Colonic mucosa (tissue), 4 donors: Measurements from ENCODE around the gene TPP1. TPM values are rescaled to one million over a fixed set of nuclear protein-coding genes. Genes with fewer than 3 reads are reported as not detected.
A peak's percentile ranks its signal among the peaks of the same experiment; 100 is the strongest.

Source experiments
- DNase-seq: peaks from one replicate; pipeline ENCODE4 v3.0.0-alpha.2; 2020
- H3K27ac ChIP-seq: fragments of 200-600 bp; one replicate; pipeline ENCODE4 v1.8.0; 2021
- H3K27me3 ChIP-seq: fragments of 200-600 bp; one replicate; pipeline ENCODE4 v1.8.0; 2021
- H3K36me3 ChIP-seq: fragments of 200-600 bp; one replicate; pipeline ENCODE4 v1.8.0; 2021
- H3K4me1 ChIP-seq: fragments of 200-600 bp; one replicate; pipeline ENCODE4 v1.8.0; 2021; ENCODE audit warnings: mild to moderate bottlenecking
- H3K4me3 ChIP-seq: fragments of 200-600 bp; one replicate; pipeline ENCODE4 v1.8.0; 2021
- H3K9ac ChIP-seq, 2 donors: one replicate each; pipeline ENCODE4 v1.7.0; 2013; ENCODE audit warnings: control low read depth in 2 of 2, low read depth in 2 of 2, low read length in 2 of 2
- H3K9me3 ChIP-seq: fragments of 200-600 bp; one replicate; pipeline ENCODE4 v1.8.0; 2021
- intact Hi-C: fragments of 100-400 bp; cut with DNase I; formaldehyde crosslinking; loops from one replicate; pipeline ENCODE4 v1.14.1; 2022
- total RNA-seq, 2 donors: library from RNA; stranded (reverse); fragmentation: NEBNext Ultra II Directional in 1 of 2; extraction: Animal tissue kit (Norgen Biotek cat#: 25700) in 1 of 2; gene quantifications; one replicate each; pipeline ENCODE4 v1.2.1, GENCODE V29; 2021
- TF ChIP-seq, protein P1 (sequence below): fragments of 200-600 bp; IDR thresholded peaks from one replicate; pipeline ENCODE4 v1.8.0; 2022; ENCODE audit warnings: antibody characterized with exemption, mild to moderate bottlenecking
- donor health status: healthy.
- donor health status: DM: no; HTN: no; CAD: no.
- donor health status: DM: no; HTN: no; CAD: no.

Gene TPP1
- total RNA-seq, 2 donors from 2014 or later: 83.4 to 123 TPM

DNA sequence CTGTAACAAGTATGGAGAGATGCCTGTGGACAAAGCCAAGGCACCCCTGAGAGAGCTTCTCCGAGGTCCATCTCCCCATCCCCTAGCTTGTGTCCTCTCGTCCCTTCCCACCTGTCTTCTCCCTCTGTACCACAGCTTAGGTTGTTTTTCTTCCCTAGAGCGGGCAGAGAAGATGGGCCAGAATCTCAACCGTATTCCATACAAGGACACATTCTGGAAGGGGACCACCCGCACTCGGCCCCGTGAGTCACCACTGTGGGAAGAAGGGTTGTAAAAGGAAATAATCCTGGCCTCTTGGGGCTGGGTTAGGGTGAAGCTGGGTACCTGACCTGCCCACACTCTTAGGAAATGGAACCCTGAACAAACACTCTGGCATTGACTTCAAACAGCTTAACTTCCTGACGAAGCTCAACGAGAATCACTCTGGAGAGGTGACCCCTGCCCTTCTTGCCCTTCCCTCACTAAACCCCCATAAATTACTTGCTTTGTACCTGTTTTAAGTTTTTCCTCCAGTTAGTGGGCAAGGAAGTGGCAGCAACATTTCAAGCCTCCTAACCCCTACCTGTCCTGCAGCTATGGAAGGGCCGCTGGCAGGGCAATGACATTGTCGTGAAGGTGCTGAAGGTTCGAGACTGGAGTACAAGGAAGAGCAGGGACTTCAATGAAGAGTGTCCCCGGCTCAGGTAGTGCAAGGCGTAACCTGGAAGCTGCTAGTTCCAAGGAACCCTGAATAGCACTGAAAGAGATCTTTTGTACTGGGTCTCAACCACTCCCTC is 10.3 kb downstream of the TPP1 start:
- intact Hi-C loops: loop anchor here (10.0 kb wide), 1 partner anchor 134 kb away; the partner anchor contains the start of gene TRIM3

DNA sequence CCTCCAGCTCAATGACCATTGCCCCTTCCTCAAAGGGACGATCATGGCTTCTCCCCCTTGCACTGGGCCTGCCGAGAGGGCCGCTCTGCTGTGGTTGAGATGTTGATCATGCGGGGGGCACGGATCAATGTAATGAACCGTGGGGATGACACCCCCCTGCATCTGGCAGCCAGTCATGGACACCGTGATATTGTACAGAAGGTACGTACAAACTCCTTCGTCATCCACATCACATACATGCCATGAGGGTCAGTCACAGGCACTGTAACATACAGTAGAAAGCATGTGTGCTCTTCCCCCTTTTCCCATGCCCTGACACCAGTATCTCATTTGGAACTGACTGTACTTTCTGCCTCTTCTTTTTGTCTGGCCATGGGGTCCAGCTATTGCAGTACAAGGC is 11.2 kb downstream of the TPP1 start:
- intact Hi-C loops: loop anchor here (10.0 kb wide), 1 partner anchor 133 kb away; the partner anchor contains the start of gene TRIM3
- H3K9me3 ChIP-seq: no peaks in the 10 kb centered on the region
- H3K27me3 ChIP-seq: no peaks in the 10 kb centered on the region
- no peak overlapping the region for H3K4me3 ChIP-seq
- no peak overlapping the region for H3K9ac ChIP-seq
- peaks cover 20% of the 10 kb centered on the region for H3K4me1 ChIP-seq
- TF ChIP-seq, protein P1, sequence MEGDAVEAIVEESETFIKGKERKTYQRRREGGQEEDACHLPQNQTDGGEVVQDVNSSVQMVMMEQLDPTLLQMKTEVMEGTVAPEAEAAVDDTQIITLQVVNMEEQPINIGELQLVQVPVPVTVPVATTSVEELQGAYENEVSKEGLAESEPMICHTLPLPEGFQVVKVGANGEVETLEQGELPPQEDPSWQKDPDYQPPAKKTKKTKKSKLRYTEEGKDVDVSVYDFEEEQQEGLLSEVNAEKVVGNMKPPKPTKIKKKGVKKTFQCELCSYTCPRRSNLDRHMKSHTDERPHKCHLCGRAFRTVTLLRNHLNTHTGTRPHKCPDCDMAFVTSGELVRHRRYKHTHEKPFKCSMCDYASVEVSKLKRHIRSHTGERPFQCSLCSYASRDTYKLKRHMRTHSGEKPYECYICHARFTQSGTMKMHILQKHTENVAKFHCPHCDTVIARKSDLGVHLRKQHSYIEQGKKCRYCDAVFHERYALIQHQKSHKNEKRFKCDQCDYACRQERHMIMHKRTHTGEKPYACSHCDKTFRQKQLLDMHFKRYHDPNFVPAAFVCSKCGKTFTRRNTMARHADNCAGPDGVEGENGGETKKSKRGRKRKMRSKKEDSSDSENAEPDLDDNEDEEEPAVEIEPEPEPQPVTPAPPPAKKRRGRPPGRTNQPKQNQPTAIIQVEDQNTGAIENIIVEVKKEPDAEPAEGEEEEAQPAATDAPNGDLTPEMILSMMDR: no peak
- peaks cover 23% of the 10 kb centered on the region for H3K36me3 ChIP-seq
- H3K27ac ChIP-seq: peak overlapping the region; percentile 89
- DNase-seq: peak; percentile 17

More for the DNA sequence above, 10.3 kb downstream of the TPP1 start:
- peaks cover 23% of the 10 kb centered on the region for H3K36me3 ChIP-seq
- H3K9ac ChIP-seq: no peak overlapping the region
- TF ChIP-seq, protein P1: no peak
- H3K27ac ChIP-seq: peak overlapping the region; percentile 89
- DNase-seq: peak; percentile 18
- H3K4me1 ChIP-seq: peaks cover 20% of the 10 kb centered on the region
- no peaks in the 10 kb centered on the region for H3K9me3 ChIP-seq
- no peaks in the 10 kb centered on the region for H3K27me3 ChIP-seq
- no peak overlapping the region for H3K4me3 ChIP-seq

DNA sequence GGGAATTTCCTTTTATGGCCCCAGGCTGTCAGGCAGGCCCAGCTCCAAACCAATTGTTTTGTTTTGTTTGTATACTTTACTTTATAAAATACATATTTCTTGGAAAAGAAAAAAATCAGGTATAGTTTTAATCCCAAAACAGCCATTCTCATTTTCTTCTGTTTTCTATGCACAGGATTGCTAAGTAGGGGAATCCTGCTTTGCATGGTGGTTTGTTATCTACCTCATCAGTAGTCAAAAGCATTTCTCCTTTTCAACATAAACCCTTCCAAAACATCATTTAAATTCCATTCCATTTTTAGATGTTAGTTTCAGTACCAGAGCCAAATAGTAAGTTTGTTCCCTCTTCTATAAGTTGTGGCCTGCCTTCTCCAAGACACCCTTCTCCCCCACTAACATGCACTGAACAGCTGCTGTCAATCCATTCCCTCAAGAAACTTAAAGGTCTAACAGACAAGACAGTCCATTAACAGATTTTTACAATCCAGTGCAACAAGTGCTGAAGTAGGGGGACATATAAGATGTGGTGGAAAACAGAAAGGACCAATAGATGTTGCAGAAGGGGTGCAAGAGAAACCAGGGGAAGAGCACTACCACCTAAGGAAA is 11.9 kb downstream of the TPP1 start:
- no peak overlapping the region for H3K4me3 ChIP-seq
- DNase-seq: peak; percentile 12
- peak overlapping the region in 1 of 2 donors; percentile 65 for H3K9ac ChIP-seq
- TF ChIP-seq, protein P1: no peak
- no peaks in the 10 kb centered on the region for H3K9me3 ChIP-seq
- peaks cover 20% of the 10 kb centered on the region for H3K4me1 ChIP-seq
- H3K27me3 ChIP-seq: no peaks in the 10 kb centered on the region
- intact Hi-C loops: loop anchor here (10.0 kb wide), 1 partner anchor 132 kb away; the partner anchor contains the start of gene TRIM3
- H3K27ac ChIP-seq: peak overlapping the region; percentile 89
- H3K36me3 ChIP-seq: peaks cover 23% of the 10 kb centered on the region

GRCh38 chr11:6606471-6607189 is 12.6 kb downstream of the TPP1 start:
- Histone ChIP-seq H3K4me3 (no peak overlapping the region), H3K9me3 (no peaks in the 10 kb centered on the region), H3K27me3 (no peaks in the 10 kb centered on the region), H3K36me3 (peaks cover 23% of the 10 kb centered on the region), H3K27ac (peak overlapping the region; percentile 89), H3K4me1 (peaks cover 23% of the 10 kb centered on the region), H3K9ac (peak overlapping the region in 1 of 2 donors; percentile 65)
- TF ChIP-seq, protein P1: no peak
- peak; percentile 92 for DNase-seq
- intact Hi-C loops: loop anchor here (10.0 kb wide), 1 partner anchor 132 kb away; the partner anchor contains the start of gene TRIM3

DNA sequence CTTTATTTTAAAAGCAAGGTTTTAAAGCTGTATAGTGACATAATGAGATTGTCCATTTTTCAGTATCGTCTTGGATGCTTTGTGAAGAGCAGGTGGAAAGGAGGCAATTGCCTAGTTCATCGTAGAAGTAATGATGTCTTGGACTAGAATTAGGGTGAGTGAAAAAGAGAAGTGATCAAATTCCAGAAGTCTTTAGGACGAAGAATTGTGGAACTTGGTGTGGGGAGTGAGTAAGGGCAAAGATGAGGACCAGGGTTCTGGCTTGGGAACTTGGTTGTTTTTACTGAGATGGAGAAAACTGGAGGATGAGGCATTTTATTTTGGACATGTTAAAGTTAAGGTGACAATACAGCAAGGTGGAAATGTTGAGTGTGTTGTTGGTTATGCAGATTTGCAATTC is 14.4 kb downstream of the TPP1 start:
- Histone ChIP-seq H3K4me3 (peak overlapping the region; percentile 77), H3K27me3 (no peaks in the 10 kb centered on the region), H3K4me1 (peaks cover 18% of the 10 kb centered on the region), H3K36me3 (peaks cover 24% of the 10 kb centered on the region), H3K27ac (peak overlapping the region; percentile 89), H3K9ac (peak overlapping the region; percentile 83 to 86), H3K9me3 (no peaks in the 10 kb centered on the region)
- TF ChIP-seq, protein P1: no peak
- intact Hi-C loops: loop anchor here (5.0 to 10.0 kb wide), 3 partner anchors 63 to 130 kb away; partner anchors contain the start of genes MRPL17 and TRIM3
- DNase-seq: no peak
